HCT116 (cell line): Measurements from ENCODE around the gene ADM5. TPM values are rescaled to one million over a fixed set of nuclear protein-coding genes. Genes with fewer than 3 reads are reported as not detected.

Experiments used
- ATAC-seq: fragments of 200-7000 bp; cut with Tn5 transposase; 2 replicates; pipeline ENCODE4 v1.9.1; 2020; ENCODE audit warnings: mild to moderate bottlenecking, moderate library complexity
- BruUV-seq: library from RNA; stranded (reverse); fragments of 400-500 nt; replicated peaks from 2 replicates; lab custom pipeline; 2021; lab: Mats Ljungman, UMichigan
- CTCF ChIA-PET: fragments of 300-600 bp; sonication (Branson Sonifier 250); formaldehyde crosslinking; loops from one replicate; lab custom pipeline; 2021; ENCODE audit warnings: antibody characterized with exemption; lab: Charles Lee
- POLR2A ChIA-PET: fragments of 300-600, 350-600 bp; sonication (Branson Sonifier 250); formaldehyde crosslinking; loops from one replicate; lab custom pipeline; 2021; ENCODE audit warnings: antibody characterized with exemption; lab: Charles Lee
- RAD21 ChIA-PET, 2 experiments: fragments of 300-600 bp; sonication (Branson Sonifier 250); formaldehyde crosslinking; loops; one replicate each; lab custom pipeline; 2023; ENCODE audit warnings: low total read pairs in 2 of 2; ENCODE audit not compliant: uncharacterized antibody in 2 of 2, unreplicated experiment in 2 of 2, low non-redundant PET in 1 of 2; lab: Charles Lee
- DNase-seq: peaks from one replicate; pipeline ENCODE4 v3.0.0-alpha.2; 2010; ENCODE audit warnings: low read depth, low spot score
- H2AFZ ChIP-seq: fragments of 200-600 bp; shearing (Covaris generic), sonication (generic); 2 replicates; pipeline ENCODE4 v1.6.1; 2017; ENCODE audit warnings: low read depth, mixed run types, mixed read lengths, antibody characterized with exemption, low read length; ENCODE audit not compliant: poor library complexity, severe bottlenecking
- H3K27ac ChIP-seq: 2 replicates; pipeline ENCODE4 v1.5.1; 2012; ENCODE audit warnings: low read depth, low read length
- H3K27me3 ChIP-seq: fragments of 200-600 bp; sonication (generic); 2 replicates; pipeline ENCODE4 v1.6.1; 2016; ENCODE audit warnings: mixed run types, low read length, mixed read lengths; ENCODE audit not compliant: insufficient read depth
- H3K36me3 ChIP-seq, 2 experiments: fragments of 200-500 bp in 1 of 2; fragments of 200-600 bp in 1 of 2; sonication (Bioruptor generic) in 1 of 2; sonication (generic) in 1 of 2; 2 replicates each; pipeline versions ENCODE4 v1.5.1 to v1.6.1; 2014 to 2016; ENCODE audit warnings: low read length in 2 of 2, inconsistent platforms in 1 of 2, mixed read lengths in 1 of 2, mixed run types in 1 of 2; ENCODE audit not compliant: insufficient read depth in 2 of 2, control insufficient read depth in 1 of 2
- H3K4me1 ChIP-seq, 2 experiments: fragments of 200-600 bp in 1 of 2; sonication (generic) in 1 of 2; 2 replicates each; pipeline versions ENCODE4 v1.5.1 to v1.6.1; 2012 to 2017; ENCODE audit warnings: low read length in 2 of 2, inconsistent platforms in 1 of 2, mild to moderate bottlenecking in 1 of 2, mixed read lengths in 1 of 2, mixed run types in 1 of 2, moderate library complexity in 1 of 2; ENCODE audit not compliant: insufficient read depth in 2 of 2, control insufficient read depth in 1 of 2
- H3K4me2 ChIP-seq: fragments of 200-600 bp; sonication (generic); 2 replicates; pipeline ENCODE4 v1.6.1; 2017; ENCODE audit warnings: mixed run types, low read length, mixed read lengths
- H3K4me3 ChIP-seq, 2 experiments: fragments of 200-600 bp in 1 of 2; sonication (generic) in 1 of 2; replicated peaks in 1 of 2; 2 replicates each; pipeline ENCODE4 v1.5.1; 2011 to 2016; ENCODE audit warnings: low read length in 2 of 2, control low read depth in 1 of 2, low read depth in 1 of 2, mild to moderate bottlenecking in 1 of 2, mixed read lengths in 1 of 2, mixed run types in 1 of 2
- H3K79me2 ChIP-seq: fragments of 200-600 bp; sonication (generic); 2 replicates; pipeline ENCODE4 v1.6.1; 2017; ENCODE audit warnings: mild to moderate bottlenecking, mixed run types, low read length, moderate library complexity, mixed read lengths; ENCODE audit not compliant: insufficient read depth
- H3K9ac ChIP-seq: fragments of 200-600 bp; sonication (generic); 2 replicates; pipeline ENCODE4 v1.6.1; 2016; ENCODE audit warnings: low read length, mixed read lengths
- H3K9me2 ChIP-seq: fragments of 200-600 bp; sonication (generic), shearing (Covaris generic); 2 replicates; pipeline ENCODE4 v1.6.1; 2017; ENCODE audit warnings: mixed run types, mild to moderate bottlenecking, moderate library complexity; ENCODE audit not compliant: insufficient read depth
- H3K9me3 ChIP-seq, 2 experiments: fragments of 200-500 bp in 1 of 2; fragments of 200-600 bp in 1 of 2; sonication (Bioruptor generic) in 1 of 2; sonication (generic) in 1 of 2; 2 replicates each; pipeline ENCODE4 v1.6.1; 2014 to 2017; ENCODE audit warnings: low read length in 2 of 2, mixed read lengths in 2 of 2, inconsistent platforms in 1 of 2, low read depth in 1 of 2, mild to moderate bottlenecking in 1 of 2, mixed run types in 1 of 2, moderate library complexity in 1 of 2; ENCODE audit not compliant: control insufficient read depth in 1 of 2, insufficient read depth in 1 of 2
- H4K20me1 ChIP-seq: fragments of 200-600 bp; sonication (generic), shearing (Covaris generic); 2 replicates; pipeline ENCODE4 v1.6.1; 2017; ENCODE audit warnings: mixed run types, mild to moderate bottlenecking, moderate library complexity; ENCODE audit not compliant: insufficient read depth
- CEBPB ChIP-seq: IDR thresholded peaks from 2 replicates; pipeline ENCODE4 v1.6.1; 2012; ENCODE audit warnings: low read depth
- EGR1 ChIP-seq: IDR thresholded peaks from 2 replicates; pipeline ENCODE4 v1.6.1; 2012; ENCODE audit warnings: low read depth
- ELF1 ChIP-seq: IDR thresholded peaks from 2 replicates; pipeline ENCODE4 v1.6.1; 2012; ENCODE audit warnings: low read depth, borderline replicate concordance
- EZH2 ChIP-seq: fragments of 200-600 bp; sonication (generic); IDR thresholded peaks from 2 replicates; pipeline ENCODE4 v1.6.1; 2017; ENCODE audit warnings: antibody characterized with exemption, mixed run types
- EZH2phosphoT487 ChIP-seq: fragments of 200-600 bp; IDR thresholded peaks from 2 replicates; pipeline ENCODE4 v1.6.1; 2018; ENCODE audit warnings: antibody characterized with exemption, borderline replicate concordance
- FOSL1 ChIP-seq: IDR thresholded peaks from 2 replicates; pipeline ENCODE4 v1.6.1; 2012; ENCODE audit warnings: low read depth
- POLR2AphosphoS5 ChIP-seq: IDR thresholded peaks from 2 replicates; pipeline ENCODE4 v1.6.1; 2011; ENCODE audit warnings: mild to moderate bottlenecking, low read depth, low read length, moderate library complexity
- RAD21 ChIP-seq: IDR thresholded peaks from 2 replicates; pipeline ENCODE4 v1.6.1; 2012; ENCODE audit warnings: low read depth, mild to moderate bottlenecking
- SP1 ChIP-seq: IDR thresholded peaks from 2 replicates; pipeline ENCODE4 v1.6.1; 2012; ENCODE audit warnings: low read depth
- YY1 ChIP-seq: IDR thresholded peaks from 2 replicates; pipeline ENCODE4 v1.6.1; 2011; ENCODE audit warnings: low read length, low read depth, moderate library complexity, mild to moderate bottlenecking; ENCODE audit not compliant: insufficient replicate concordance; ENCODE audit errors: extremely low read depth
- ZBTB33 ChIP-seq: IDR thresholded peaks from 2 replicates; pipeline ENCODE4 v1.6.1; 2011; ENCODE audit warnings: mild to moderate bottlenecking, low read length, moderate library complexity; ENCODE audit not compliant: insufficient replicate concordance; ENCODE audit errors: extremely low read depth
- ZFX ChIP-seq: fragments of 450-650 bp; IDR thresholded peaks from 2 replicates; pipeline ENCODE4 v1.6.1; 2017
- intact Hi-C: fragments of 100-400 bp; cut with micrococcal nuclease; formaldehyde crosslinking; loops from 2 replicates; pipeline ENCODE4 v1.10.0; 2022
- total RNA-seq: library from RNA; stranded (reverse); gene quantifications from one replicate; pipeline ENCODE4 v1.2.1, GENCODE V29; 2021; ENCODE audit not compliant: unreplicated experiment
- TF ChIP-seq, protein P1 (sequence below), 3 experiments: fragments of 200-600 bp in 1 of 3; sonication (generic) in 1 of 3; IDR thresholded peaks in 2 of 3; conservative IDR thresholded peaks in 1 of 3; 2 replicates each; pipeline ENCODE4 v1.5.1; 2012 to 2017; ENCODE audit warnings: low read depth in 2 of 3, low read length in 2 of 3, antibody characterized with exemption in 1 of 3, borderline replicate concordance in 1 of 3, control low read depth in 1 of 3, mild to moderate bottlenecking in 1 of 3, mixed read lengths in 1 of 3, mixed run types in 1 of 3, moderate library complexity in 1 of 3; ENCODE audit not compliant: insufficient read depth in 1 of 3
- TF ChIP-seq, protein P2 (sequence below): IDR thresholded peaks from 2 replicates; pipeline ENCODE4 v1.6.1; 2012; ENCODE audit warnings: low read depth
- TF ChIP-seq, protein P3 (sequence below): IDR thresholded peaks from 2 replicates; pipeline ENCODE4 v1.6.1; 2012

The ADM5 gene
- total RNA-seq, 1 experiment from 2014 or later, result 12.1 TPM

- no peak for ATAC-seq
- TF ChIP-seq POLR2AphosphoS5, result no peak
- TF ChIP-seq, protein P1, sequence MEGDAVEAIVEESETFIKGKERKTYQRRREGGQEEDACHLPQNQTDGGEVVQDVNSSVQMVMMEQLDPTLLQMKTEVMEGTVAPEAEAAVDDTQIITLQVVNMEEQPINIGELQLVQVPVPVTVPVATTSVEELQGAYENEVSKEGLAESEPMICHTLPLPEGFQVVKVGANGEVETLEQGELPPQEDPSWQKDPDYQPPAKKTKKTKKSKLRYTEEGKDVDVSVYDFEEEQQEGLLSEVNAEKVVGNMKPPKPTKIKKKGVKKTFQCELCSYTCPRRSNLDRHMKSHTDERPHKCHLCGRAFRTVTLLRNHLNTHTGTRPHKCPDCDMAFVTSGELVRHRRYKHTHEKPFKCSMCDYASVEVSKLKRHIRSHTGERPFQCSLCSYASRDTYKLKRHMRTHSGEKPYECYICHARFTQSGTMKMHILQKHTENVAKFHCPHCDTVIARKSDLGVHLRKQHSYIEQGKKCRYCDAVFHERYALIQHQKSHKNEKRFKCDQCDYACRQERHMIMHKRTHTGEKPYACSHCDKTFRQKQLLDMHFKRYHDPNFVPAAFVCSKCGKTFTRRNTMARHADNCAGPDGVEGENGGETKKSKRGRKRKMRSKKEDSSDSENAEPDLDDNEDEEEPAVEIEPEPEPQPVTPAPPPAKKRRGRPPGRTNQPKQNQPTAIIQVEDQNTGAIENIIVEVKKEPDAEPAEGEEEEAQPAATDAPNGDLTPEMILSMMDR (IDR thresholded peaks at IDR 0.05 in 2 of 3, conservative IDR thresholded peaks at IDR 0.05 in 1 of 3; ENCODE audit: borderline replicate concordance in 1 of 3, insufficient read depth in 1 of 3, low read depth in 2 of 3, low read length in 2 of 3), result no peak
- TF ChIP-seq ELF1, result no peak
- no peak for TF ChIP-seq SP1
- TF ChIP-seq ZBTB33, result no peak
- no peak for TF ChIP-seq EZH2phosphoT487
- no peak for TF ChIP-seq FOSL1
- no peak for TF ChIP-seq RAD21
- TF ChIP-seq, protein P2, sequence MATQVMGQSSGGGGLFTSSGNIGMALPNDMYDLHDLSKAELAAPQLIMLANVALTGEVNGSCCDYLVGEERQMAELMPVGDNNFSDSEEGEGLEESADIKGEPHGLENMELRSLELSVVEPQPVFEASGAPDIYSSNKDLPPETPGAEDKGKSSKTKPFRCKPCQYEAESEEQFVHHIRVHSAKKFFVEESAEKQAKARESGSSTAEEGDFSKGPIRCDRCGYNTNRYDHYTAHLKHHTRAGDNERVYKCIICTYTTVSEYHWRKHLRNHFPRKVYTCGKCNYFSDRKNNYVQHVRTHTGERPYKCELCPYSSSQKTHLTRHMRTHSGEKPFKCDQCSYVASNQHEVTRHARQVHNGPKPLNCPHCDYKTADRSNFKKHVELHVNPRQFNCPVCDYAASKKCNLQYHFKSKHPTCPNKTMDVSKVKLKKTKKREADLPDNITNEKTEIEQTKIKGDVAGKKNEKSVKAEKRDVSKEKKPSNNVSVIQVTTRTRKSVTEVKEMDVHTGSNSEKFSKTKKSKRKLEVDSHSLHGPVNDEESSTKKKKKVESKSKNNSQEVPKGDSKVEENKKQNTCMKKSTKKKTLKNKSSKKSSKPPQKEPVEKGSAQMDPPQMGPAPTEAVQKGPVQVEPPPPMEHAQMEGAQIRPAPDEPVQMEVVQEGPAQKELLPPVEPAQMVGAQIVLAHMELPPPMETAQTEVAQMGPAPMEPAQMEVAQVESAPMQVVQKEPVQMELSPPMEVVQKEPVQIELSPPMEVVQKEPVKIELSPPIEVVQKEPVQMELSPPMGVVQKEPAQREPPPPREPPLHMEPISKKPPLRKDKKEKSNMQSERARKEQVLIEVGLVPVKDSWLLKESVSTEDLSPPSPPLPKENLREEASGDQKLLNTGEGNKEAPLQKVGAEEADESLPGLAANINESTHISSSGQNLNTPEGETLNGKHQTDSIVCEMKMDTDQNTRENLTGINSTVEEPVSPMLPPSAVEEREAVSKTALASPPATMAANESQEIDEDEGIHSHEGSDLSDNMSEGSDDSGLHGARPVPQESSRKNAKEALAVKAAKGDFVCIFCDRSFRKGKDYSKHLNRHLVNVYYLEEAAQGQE, result no peak
- TF ChIP-seq, protein P3, sequence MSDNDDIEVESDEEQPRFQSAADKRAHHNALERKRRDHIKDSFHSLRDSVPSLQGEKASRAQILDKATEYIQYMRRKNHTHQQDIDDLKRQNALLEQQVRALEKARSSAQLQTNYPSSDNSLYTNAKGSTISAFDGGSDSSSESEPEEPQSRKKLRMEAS, result no peak
- TF ChIP-seq CEBPB, result no peak
- no peak for TF ChIP-seq EGR1
- no peak for TF ChIP-seq YY1
- no peak for TF ChIP-seq ZFX
- TF ChIP-seq EZH2, result no peak
- TF ChIP-seq, all 23 proteins: peak for 0
- Histone ChIP-seq H3K79me2 (no peaks in the 10 kb centered on the region), H3K36me3 (no peaks in the 10 kb centered on the region), H4K20me1 (no peaks in the 10 kb centered on the region), H3K27ac (no peak overlapping the region), H3K4me3 (no peak overlapping the region), H2AFZ (no peak overlapping the region), H3K27me3 (no peaks in the 10 kb centered on the region), H3K4me1 (peaks cover 0 to 8% of the 10 kb centered on the region in 2 experiments; a peak in 2 of 4 replicates), H3K9me3 (no peaks in the 10 kb centered on the region), H3K9ac (no peak overlapping the region), H3K4me2 (no peak overlapping the region), H3K9me2 (no peaks in the 10 kb centered on the region)
- intact Hi-C loops, result no loop called here
- CTCF ChIA-PET, result no interaction called here
- BruUV-seq, result no TSS peak
- DNase-seq, result no peak
- POLR2A ChIA-PET, result no interaction called here
- RAD21 ChIA-PET, result no interaction called here
Measured at GRCh38 chr19:49705919-49706318, 16.5 kb downstream of the ADM5 start.
